K562 (cell line): Measurements from ENCODE around the gene BMF.

Experiments used
- EP400 ChIP-seq: fragments of 450-650 bp; IDR thresholded peaks from 2 replicates; pipeline ENCODE4 v1.6.1; 2017; ENCODE audit warnings: antibody characterized with exemption, mild to moderate bottlenecking, moderate library complexity
- ETV6 ChIP-seq, 3 experiments: fragments of 150-350 bp in 1 of 3; sonication (generic) in 1 of 3; formaldehyde crosslinking in 1 of 3; IDR thresholded peaks; 2 replicates each; pipeline versions ENCODE4 v1.6.1 to v1.8.0; 2014 to 2022; ENCODE audit warnings: borderline replicate concordance in 2 of 3, low read depth in 2 of 3, antibody characterized with exemption in 1 of 3, low read length in 1 of 3, mild to moderate bottlenecking in 1 of 3, missing genetic modification reagents in 1 of 3
- FOXM1 ChIP-seq, 2 experiments: fragments of 450-650 bp in 1 of 2; sonication (generic) in 1 of 2; formaldehyde crosslinking in 1 of 2; IDR thresholded peaks; 2 replicates each; pipeline versions ENCODE4 v1.6.1 to v1.9.0; 2017 to 2022; ENCODE audit warnings: low read depth in 2 of 2, mild to moderate bottlenecking in 2 of 2, missing genetic modification reagents in 1 of 2, moderate library complexity in 1 of 2
- GABPA ChIP-seq: fragments of 200-800 bp; sonication (Bioruptor generic); conservative IDR thresholded peaks from 2 replicates; pipeline ENCODE4 v1.6.1; 2016; ENCODE audit warnings: low read depth, missing genetic modification characterization, missing compliant biosample characterization
- HBP1 ChIP-seq: fragments of 450-650 bp; formaldehyde crosslinking; IDR thresholded peaks from 2 replicates; pipeline ENCODE4 v1.4.0; 2022; ENCODE audit warnings: missing genetic modification characterization
- POLR2AphosphoS5 ChIP-seq: IDR thresholded peaks from 2 replicates; pipeline ENCODE4 v1.6.1; 2011; ENCODE audit warnings: mild to moderate bottlenecking, low read depth, low read length, moderate library complexity; ENCODE audit not compliant: control insufficient read depth, insufficient read depth
- XRCC4 ChIP-seq: IDR thresholded peaks from one replicate; pipeline ENCODE4 v1.6.1; 2011; ENCODE audit not compliant: insufficient read depth, insufficient read length; ENCODE audit errors: extremely low read depth
- TF ChIP-seq, protein P1 (sequence below): sonication (generic); formaldehyde crosslinking; IDR thresholded peaks from 2 replicates; pipeline ENCODE4 v1.8.0; 2022; ENCODE audit warnings: mild to moderate bottlenecking, missing genetic modification reagents, borderline replicate concordance
- TF ChIP-seq, protein P2 (sequence below): sonication (generic); formaldehyde crosslinking; IDR thresholded peaks from 2 replicates; pipeline ENCODE4 v1.8.1; 2023; ENCODE audit warnings: mild to moderate bottlenecking, missing genetic modification reagents, moderate library complexity

GRCh38 chr15:40150163-40150925, 41.7 kb upstream of the BMF start:
- TF ChIP-seq HBP1 (CRISPR knock-in tag), result no peak
- no peak for TF ChIP-seq ETV6 (IDR thresholded peaks at IDR 0.05; ENCODE audit: borderline replicate concordance in 1 of 2, low read depth in 2 of 2, low read length in 1 of 2)
- no peak for TF ChIP-seq ETV6 (CRISPR knock-in tag; IDR thresholded peaks at IDR 0.05; ENCODE audit: borderline replicate concordance)
- no peak for TF ChIP-seq FOXM1 (IDR thresholded peaks at IDR 0.05; ENCODE audit: low read depth)
- TF ChIP-seq FOXM1 (CRISPR knock-in tag; IDR thresholded peaks at IDR 0.05; ENCODE audit: low read depth), result no peak
- TF ChIP-seq, protein P1, sequence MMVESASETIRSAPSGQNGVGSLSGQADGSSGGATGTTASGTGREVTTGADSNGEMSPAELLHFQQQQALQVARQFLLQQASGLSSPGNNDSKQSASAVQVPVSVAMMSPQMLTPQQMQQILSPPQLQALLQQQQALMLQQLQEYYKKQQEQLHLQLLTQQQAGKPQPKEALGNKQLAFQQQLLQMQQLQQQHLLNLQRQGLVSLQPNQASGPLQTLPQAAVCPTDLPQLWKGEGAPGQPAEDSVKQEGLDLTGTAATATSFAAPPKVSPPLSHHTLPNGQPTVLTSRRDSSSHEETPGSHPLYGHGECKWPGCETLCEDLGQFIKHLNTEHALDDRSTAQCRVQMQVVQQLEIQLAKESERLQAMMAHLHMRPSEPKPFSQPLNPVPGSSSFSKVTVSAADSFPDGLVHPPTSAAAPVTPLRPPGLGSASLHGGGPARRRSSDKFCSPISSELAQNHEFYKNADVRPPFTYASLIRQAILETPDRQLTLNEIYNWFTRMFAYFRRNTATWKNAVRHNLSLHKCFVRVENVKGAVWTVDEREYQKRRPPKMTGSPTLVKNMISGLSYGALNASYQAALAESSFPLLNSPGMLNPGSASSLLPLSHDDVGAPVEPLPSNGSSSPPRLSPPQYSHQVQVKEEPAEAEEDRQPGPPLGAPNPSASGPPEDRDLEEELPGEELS (CRISPR knock-in tag), result no peak
- TF ChIP-seq XRCC4, result no peak
- no peak for TF ChIP-seq POLR2AphosphoS5
- TF ChIP-seq GABPA (tag), result no peak
- no peak for TF ChIP-seq EP400
- TF ChIP-seq, protein P2, sequence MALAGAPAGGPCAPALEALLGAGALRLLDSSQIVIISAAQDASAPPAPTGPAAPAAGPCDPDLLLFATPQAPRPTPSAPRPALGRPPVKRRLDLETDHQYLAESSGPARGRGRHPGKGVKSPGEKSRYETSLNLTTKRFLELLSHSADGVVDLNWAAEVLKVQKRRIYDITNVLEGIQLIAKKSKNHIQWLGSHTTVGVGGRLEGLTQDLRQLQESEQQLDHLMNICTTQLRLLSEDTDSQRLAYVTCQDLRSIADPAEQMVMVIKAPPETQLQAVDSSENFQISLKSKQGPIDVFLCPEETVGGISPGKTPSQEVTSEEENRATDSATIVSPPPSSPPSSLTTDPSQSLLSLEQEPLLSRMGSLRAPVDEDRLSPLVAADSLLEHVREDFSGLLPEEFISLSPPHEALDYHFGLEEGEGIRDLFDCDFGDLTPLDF, result no peak
